Measurements from ENCODE around the gene SLC43A2.

- TF ChIP-seq, protein P1, sequence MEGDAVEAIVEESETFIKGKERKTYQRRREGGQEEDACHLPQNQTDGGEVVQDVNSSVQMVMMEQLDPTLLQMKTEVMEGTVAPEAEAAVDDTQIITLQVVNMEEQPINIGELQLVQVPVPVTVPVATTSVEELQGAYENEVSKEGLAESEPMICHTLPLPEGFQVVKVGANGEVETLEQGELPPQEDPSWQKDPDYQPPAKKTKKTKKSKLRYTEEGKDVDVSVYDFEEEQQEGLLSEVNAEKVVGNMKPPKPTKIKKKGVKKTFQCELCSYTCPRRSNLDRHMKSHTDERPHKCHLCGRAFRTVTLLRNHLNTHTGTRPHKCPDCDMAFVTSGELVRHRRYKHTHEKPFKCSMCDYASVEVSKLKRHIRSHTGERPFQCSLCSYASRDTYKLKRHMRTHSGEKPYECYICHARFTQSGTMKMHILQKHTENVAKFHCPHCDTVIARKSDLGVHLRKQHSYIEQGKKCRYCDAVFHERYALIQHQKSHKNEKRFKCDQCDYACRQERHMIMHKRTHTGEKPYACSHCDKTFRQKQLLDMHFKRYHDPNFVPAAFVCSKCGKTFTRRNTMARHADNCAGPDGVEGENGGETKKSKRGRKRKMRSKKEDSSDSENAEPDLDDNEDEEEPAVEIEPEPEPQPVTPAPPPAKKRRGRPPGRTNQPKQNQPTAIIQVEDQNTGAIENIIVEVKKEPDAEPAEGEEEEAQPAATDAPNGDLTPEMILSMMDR (IDR thresholded peaks at IDR 0.05) = no peak
- peak; percentile 19 to 39 for TF ChIP-seq POLR2A (IDR thresholded peaks at IDR 0.05)
Observed at GRCh38 chr17:1645207-1646171, 16.9 kb upstream of the SLC43A2 start, which contains the start of gene SCARF1.
